MCF 10A (cell line): Measurements from ENCODE around the gene DNTT. TPM values are rescaled to one million over a fixed set of nuclear protein-coding genes. Genes with fewer than 3 reads are reported as not detected.

ENCODE experiments used
- BruUV-seq: library from RNA; stranded (reverse); fragments of 400-500 nt; replicated peaks from 2 replicates; lab custom pipeline; 2021; lab: Mats Ljungman, UMichigan
- CTCF ChIA-PET: fragments of 300-600 bp; sonication (Branson Sonifier 250); formaldehyde crosslinking; extraction: SDS; loops from one replicate; lab custom pipeline; 2021; ENCODE audit warnings: antibody characterized with exemption, inconsistent platforms; lab: Yijun Ruan, JAX
- POLR2A ChIA-PET: fragments of 300-600, 350-650 bp; sonication (Branson Sonifier 250); formaldehyde crosslinking; extraction: SDS; loops from one replicate; lab custom pipeline; 2020; ENCODE audit warnings: antibody characterized with exemption, inconsistent platforms; lab: Yijun Ruan, JAX
- DNase-seq: peaks from one replicate; pipeline ENCODE4 v3.0.0-alpha.2; 2018; ENCODE audit not compliant: unreplicated experiment
- H3K27ac Mint-ChIP-seq: one replicate; pipeline ENCODE4 v1.8.0; 2022; ENCODE audit warnings: mild to moderate bottlenecking, low read depth, mixed read lengths; ENCODE audit not compliant: unreplicated experiment
- H3K27me3 Mint-ChIP-seq: one replicate; pipeline ENCODE4 v1.8.0; 2022; ENCODE audit warnings: mixed read lengths; ENCODE audit not compliant: insufficient read depth, unreplicated experiment
- H3K36me3 Mint-ChIP-seq: one replicate; pipeline ENCODE4 v1.8.0; 2022; ENCODE audit warnings: mild to moderate bottlenecking, moderate library complexity, mixed read lengths; ENCODE audit not compliant: insufficient read depth, unreplicated experiment
- H3K4me1 Mint-ChIP-seq: one replicate; pipeline ENCODE4 v1.8.0; 2022; ENCODE audit warnings: mixed read lengths; ENCODE audit not compliant: insufficient read depth, unreplicated experiment
- H3K4me3 Mint-ChIP-seq: one replicate; pipeline ENCODE4 v1.8.0; 2022; ENCODE audit warnings: mild to moderate bottlenecking, moderate library complexity, mixed read lengths; ENCODE audit not compliant: unreplicated experiment
- H3K9me3 Mint-ChIP-seq: one replicate; pipeline ENCODE4 v1.8.0; 2022; ENCODE audit warnings: mixed read lengths; ENCODE audit not compliant: unreplicated experiment
- CTCF ChIP-seq: fragments of 200-600 bp; IDR thresholded peaks from one replicate; pipeline ENCODE4 v1.8.0; 2022; ENCODE audit warnings: antibody characterized with exemption, mild to moderate bottlenecking; ENCODE audit not compliant: unreplicated experiment
- intact Hi-C: fragments of 100-400 bp; cut with micrococcal nuclease; formaldehyde crosslinking; loops from 2 replicates; pipeline ENCODE4 v1.14.1; 2022
- total RNA-seq: library from RNA; stranded (reverse); gene quantifications from 2 replicates; pipeline ENCODE4 v1.2.3, GENCODE V29; 2022

Gene DNTT
- total RNA-seq, 1 experiment from 2014 or later: not detected

DNA sequence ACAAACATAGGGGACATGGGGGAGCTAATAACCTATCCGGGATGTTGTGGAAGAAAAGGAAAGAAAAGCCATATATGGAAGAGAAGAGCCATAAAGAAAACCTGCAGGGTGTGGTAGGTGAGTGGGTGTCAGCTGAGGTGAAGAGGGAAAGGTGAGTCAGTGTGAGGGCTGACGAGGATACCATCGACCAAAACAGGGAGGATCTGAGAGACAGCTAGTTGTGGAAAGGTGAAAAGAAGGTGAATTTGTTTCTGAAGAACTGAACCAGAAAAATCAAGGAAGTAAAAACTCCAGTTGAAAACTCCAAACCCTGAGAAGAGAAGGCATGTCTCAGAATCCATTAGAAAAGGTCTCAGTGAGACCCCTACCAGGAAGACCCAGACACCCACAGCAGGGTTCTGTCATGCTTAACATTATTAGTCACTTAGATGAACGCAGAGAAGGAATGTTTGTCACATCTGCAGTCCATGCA lies 37.0 kb upstream of the DNTT start:
- H3K36me3 Mint-ChIP-seq: no peaks in the 10 kb centered on the region
- no peak for TF ChIP-seq CTCF
- H3K27ac Mint-ChIP-seq: peak overlapping the region; percentile 2
- intact Hi-C loops: no loop called here
- CTCF ChIA-PET: interaction anchor here (0.6 to 3.1 kb wide), 10 partner anchors 20 to 1751 kb away, joined by 3 to 11 read pairs (median 4); no protein-coding TSS in a partner anchor
- H3K4me1 Mint-ChIP-seq: peaks cover 17% of the 10 kb centered on the region
- peak; percentile 62 for DNase-seq
- no peaks in the 10 kb centered on the region for H3K9me3 Mint-ChIP-seq
- POLR2A ChIA-PET: interaction anchor here (1.0 to 1.4 kb wide), 2 partner anchors 20 to 574 kb away, joined by 4 to 5 read pairs; partner anchors contain the start of gene TCTN3
- H3K27me3 Mint-ChIP-seq: no peaks in the 10 kb centered on the region
- no TSS peak for BruUV-seq
- H3K4me3 Mint-ChIP-seq: no peak overlapping the region

DNA sequence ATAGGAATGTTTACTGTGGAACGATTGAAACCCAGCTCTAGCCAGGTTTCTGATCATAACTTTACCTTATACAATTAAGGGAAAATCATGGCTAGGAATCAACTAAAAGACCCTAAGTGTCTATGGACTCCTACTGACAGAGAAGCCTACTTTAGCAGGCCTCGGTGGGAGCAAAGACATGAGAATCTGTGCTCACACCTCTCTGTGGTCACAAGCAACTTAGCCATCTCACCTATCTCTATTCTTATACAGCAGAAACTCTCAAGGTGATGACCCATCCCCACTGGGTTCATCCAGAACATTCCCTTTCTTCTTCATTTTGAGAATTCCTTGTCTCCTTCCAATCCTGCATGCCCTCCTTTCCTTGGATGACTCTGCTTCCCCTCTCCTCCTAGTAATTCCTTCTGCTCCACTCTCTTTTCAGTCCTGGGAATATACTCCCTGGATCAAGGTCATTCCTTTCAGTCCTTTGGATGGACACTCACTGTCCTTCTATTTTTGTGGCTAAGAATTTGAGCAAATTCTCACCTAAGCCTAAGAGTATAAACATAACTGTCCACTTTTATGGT lies 35.8 kb upstream of the DNTT start:
- H3K27me3 Mint-ChIP-seq: no peaks in the 10 kb centered on the region
- H3K4me1 Mint-ChIP-seq: peaks cover 17% of the 10 kb centered on the region
- no peaks in the 10 kb centered on the region for H3K9me3 Mint-ChIP-seq
- intact Hi-C loops: no loop called here
- no peak for DNase-seq
- no peak for TF ChIP-seq CTCF
- H3K36me3 Mint-ChIP-seq: no peaks in the 10 kb centered on the region
- H3K4me3 Mint-ChIP-seq: no peak overlapping the region
- ChIA-PET CTCF (interaction anchor here (1.1 to 3.1 kb wide), 3 partner anchors 23 to 41 kb away, joined by 3 to 7 read pairs (median 5); no protein-coding TSS in a partner anchor), POLR2A (interaction anchor here (1.4 kb wide), 1 partner anchor 19 kb away, joined by 5 read pairs; no protein-coding TSS in a partner anchor)
- BruUV-seq: no TSS peak
- no peak overlapping the region for H3K27ac Mint-ChIP-seq

DNA sequence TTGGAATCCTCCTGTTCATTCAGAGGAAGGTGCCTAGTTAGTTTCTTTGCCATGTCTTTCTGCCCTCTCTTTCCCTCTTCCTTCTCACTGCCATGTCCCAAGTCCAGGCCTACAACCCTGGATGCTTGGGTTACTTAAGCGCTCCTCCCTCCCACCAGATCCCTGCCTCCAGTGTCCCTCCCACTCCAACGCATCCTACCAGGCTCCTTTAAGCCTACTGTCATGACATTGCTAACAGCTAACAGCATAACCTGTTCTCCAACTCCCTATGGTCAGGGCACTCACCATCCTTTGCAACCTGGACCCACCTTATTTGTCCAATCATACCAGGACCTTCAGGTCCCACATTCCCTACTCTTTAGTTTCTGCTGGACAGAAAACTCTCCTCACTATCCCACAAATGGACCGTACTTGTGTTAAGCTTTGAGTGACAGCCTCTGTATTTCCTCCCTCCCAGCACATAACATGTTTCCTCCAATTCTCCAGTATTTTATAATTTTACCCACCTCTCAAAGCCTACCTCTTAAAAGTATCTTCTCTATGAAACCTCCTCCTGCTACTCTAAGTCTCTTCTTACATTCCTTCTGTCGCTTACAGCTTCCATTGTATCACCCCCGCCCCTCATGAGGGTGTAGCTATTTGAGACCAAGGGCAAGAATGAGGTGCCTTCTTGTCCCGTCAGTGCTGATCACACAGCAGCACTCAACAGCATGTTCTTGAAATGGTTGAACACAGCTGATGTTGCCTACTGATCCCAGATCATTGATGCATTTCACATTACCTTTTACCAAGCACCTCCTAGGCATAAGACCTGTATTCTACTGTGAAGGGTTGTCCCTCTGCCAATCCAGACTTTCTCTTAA lies 34.6 kb upstream of the DNTT start:
- H3K4me1 Mint-ChIP-seq: peaks cover 17% of the 10 kb centered on the region
- intact Hi-C loops: no loop called here
- ChIA-PET POLR2A (interaction anchor here (0.6 to 3.6 kb wide), 4 partner anchors 8 to 19 kb away, joined by 3 to 28 read pairs (median 10); no protein-coding TSS in a partner anchor), CTCF (interaction anchor here (0.6 to 4.2 kb wide), 5 partner anchors 9 to 577 kb away, joined by 3 to 27 read pairs (median 3); no protein-coding TSS in a partner anchor)
- no peak overlapping the region for H3K4me3 Mint-ChIP-seq
- H3K27me3 Mint-ChIP-seq: no peaks in the 10 kb centered on the region
- no peak for TF ChIP-seq CTCF
- H3K27ac Mint-ChIP-seq: no peak overlapping the region
- H3K9me3 Mint-ChIP-seq: no peaks in the 10 kb centered on the region
- H3K36me3 Mint-ChIP-seq: no peaks in the 10 kb centered on the region
- no TSS peak for BruUV-seq
- DNase-seq: no peak
